Measurements from ENCODE around the gene PPA1. TPM values are rescaled to one million over a fixed set of nuclear protein-coding genes. Genes with fewer than 3 reads are reported as not detected.

The PPA1 gene
- total RNA-seq, 1 donor from 2014 or later = 119 TPM

DNA sequence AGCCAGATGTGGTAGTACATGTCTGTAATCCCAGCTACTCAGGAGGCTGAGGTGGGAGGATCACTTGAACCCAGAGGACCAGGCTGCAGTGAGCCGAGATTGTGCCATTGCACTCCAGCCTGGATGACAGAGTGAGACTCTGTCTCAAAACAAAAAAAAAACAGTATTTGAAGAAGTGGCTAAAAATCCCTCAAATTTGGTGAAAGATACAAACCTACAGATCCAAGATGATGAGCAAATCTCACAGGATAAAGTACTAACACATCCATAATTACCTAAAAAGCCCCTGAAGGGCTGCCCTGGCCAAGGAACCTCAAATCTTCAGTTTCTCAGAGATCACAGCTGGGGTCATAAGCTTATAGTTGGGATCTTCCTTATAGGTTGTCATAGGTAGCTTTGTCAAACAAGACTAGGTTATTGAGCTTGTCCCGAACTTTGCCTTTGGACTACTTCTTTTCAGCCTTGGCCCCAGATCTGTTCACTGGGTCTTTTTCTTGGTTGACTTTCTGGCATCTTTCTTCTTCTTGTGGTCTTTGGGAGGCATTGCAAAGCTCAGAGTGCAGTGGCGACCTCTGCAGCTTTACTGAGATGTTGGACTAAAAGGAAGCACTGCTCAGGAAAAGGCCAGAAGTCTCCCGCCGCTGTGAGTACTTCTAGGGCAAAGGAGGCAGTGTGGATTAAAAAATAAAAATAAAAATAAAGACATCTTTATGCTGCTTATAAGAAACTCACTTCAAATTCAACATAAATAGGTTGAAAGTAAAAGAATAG, 34.3 kb downstream of the PPA1 start:
- TF ChIP-seq, protein P1, sequence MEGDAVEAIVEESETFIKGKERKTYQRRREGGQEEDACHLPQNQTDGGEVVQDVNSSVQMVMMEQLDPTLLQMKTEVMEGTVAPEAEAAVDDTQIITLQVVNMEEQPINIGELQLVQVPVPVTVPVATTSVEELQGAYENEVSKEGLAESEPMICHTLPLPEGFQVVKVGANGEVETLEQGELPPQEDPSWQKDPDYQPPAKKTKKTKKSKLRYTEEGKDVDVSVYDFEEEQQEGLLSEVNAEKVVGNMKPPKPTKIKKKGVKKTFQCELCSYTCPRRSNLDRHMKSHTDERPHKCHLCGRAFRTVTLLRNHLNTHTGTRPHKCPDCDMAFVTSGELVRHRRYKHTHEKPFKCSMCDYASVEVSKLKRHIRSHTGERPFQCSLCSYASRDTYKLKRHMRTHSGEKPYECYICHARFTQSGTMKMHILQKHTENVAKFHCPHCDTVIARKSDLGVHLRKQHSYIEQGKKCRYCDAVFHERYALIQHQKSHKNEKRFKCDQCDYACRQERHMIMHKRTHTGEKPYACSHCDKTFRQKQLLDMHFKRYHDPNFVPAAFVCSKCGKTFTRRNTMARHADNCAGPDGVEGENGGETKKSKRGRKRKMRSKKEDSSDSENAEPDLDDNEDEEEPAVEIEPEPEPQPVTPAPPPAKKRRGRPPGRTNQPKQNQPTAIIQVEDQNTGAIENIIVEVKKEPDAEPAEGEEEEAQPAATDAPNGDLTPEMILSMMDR (IDR thresholded peaks at IDR 0.05; ENCODE audit: unreplicated experiment) = no peak
- H3K4me1 Mint-ChIP-seq (ENCODE audit: low read depth) = no peaks in the 10 kb centered on the region
- no peaks in the 10 kb centered on the region for H3K9me3 Mint-ChIP-seq (ENCODE audit: low read depth)
- H3K4me3 Mint-ChIP-seq (ENCODE audit: low read depth) = no peak overlapping the region
- no peaks in the 10 kb centered on the region for H3K27me3 Mint-ChIP-seq
- H3K27ac Mint-ChIP-seq = no peak overlapping the region
- no peak for DNase-seq (ENCODE audit: low spot score, unreplicated experiment)
- H3K36me3 Mint-ChIP-seq (ENCODE audit: insufficient read depth) = peaks cover 33% of the 10 kb centered on the region

DNA sequence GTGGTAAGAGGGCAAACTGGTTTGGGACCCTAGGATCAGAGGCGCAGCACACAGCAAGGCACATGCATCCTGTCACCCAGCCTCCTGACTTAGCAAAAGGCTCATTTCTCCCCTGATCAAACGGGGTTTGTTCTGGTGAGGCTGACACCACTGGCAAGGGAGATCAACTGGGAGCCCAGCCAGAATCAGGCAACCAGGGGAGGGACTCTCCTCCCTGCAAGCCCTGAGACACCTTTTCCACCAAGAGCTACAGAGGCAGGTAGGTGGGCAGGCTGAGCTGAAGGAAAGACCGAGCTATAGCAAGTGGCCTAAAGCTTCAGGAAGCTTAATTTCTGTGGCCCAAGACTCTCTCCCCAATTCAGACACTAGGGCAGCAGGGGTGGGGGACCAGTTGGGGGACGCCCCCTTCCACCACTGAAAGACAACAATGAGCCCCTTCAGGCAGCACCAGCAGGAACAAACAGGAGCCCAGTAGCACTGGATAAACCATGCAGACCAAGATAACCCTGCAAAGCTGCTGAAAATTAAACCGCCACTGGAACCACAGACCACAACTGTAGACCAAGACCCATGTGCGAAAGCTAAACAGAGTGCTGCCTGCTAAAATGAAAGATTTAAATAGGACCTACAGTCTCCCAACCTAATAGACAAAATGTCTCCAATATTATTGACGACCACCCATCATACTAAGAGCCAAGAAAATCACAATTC, 35.8 kb downstream of the PPA1 start:
- Mint-ChIP-seq H3K27ac (peak overlapping the region; percentile 67), H3K4me3 (ENCODE audit: low read depth) (no peak overlapping the region), H3K36me3 (ENCODE audit: insufficient read depth) (peaks cover 28% of the 10 kb centered on the region), H3K9me3 (ENCODE audit: low read depth) (no peaks in the 10 kb centered on the region), H3K27me3 (no peaks in the 10 kb centered on the region), H3K4me1 (ENCODE audit: low read depth) (peaks cover 3% of the 10 kb centered on the region)
- no peak for DNase-seq (ENCODE audit: low spot score, unreplicated experiment)
- TF ChIP-seq, protein P1 (IDR thresholded peaks at IDR 0.05; ENCODE audit: unreplicated experiment) = no peak

DNA sequence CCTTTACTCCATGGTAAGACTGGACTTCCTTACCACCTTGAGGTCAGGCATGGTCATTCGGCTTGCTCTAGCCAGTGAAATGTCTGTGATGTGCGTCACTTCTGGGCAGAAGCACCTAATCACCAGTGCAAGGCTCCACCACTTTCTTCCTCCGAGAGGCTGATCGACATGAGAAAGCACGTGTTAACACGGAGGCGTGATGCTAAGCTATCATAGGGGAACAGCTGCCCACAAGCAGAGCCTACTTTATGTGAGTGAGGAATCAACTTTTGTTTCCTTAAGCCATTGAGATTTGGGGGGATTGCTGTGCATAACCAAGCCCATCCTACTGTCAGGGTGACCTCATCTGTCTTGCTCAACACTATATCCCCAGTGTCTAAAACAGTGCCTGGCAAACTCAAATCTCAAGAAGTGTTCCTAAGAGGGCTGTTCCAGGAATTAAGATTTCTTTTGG, 39.8 kb downstream of the PPA1 start:
- Mint-ChIP-seq H3K4me3 (ENCODE audit: low read depth) (no peak overlapping the region), H3K9me3 (ENCODE audit: low read depth) (no peaks in the 10 kb centered on the region), H3K27me3 (no peaks in the 10 kb centered on the region), H3K4me1 (ENCODE audit: low read depth) (peaks cover 11% of the 10 kb centered on the region), H3K27ac (no peak overlapping the region), H3K36me3 (ENCODE audit: insufficient read depth) (peaks cover 8% of the 10 kb centered on the region)
- no peak for DNase-seq (ENCODE audit: low spot score, unreplicated experiment)
- TF ChIP-seq, protein P1 (IDR thresholded peaks at IDR 0.05; ENCODE audit: unreplicated experiment) = no peak

DNA sequence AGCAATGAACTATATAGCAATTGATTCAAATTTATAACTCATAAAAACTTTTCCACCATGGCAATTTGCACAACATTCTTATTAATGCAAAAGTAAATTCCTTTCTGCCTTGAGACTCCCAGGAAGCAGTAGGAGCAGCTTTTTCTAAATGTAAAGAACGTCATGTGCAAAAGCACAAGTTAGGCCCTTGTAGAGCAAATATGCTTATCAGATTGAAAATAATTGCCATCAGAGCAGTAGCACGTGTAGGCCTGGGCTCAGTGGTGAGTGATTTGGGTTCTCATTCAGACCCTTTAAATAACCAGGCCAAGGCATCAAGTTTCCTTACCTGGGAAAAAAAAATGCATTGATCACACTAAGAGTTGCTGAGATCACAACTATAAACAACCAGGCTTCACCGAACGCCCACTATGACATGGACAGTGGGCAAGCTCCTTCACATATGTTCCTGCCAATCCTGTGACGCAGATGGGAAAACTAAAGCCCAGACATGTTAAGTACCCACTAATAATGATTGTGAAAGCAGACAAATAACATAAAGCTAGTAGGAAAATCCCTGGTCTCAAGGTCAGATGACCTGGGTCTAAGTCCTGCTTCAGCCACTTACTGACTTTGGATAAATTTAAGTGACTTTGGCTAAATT, 40.8 kb downstream of the PPA1 start:
- TF ChIP-seq, protein P1 (IDR thresholded peaks at IDR 0.05; ENCODE audit: unreplicated experiment) = no peak
- no peak for DNase-seq (ENCODE audit: low spot score, unreplicated experiment)
- Mint-ChIP-seq H3K4me3 (ENCODE audit: low read depth) (no peak overlapping the region), H3K9me3 (ENCODE audit: low read depth) (no peaks in the 10 kb centered on the region), H3K36me3 (ENCODE audit: insufficient read depth) (peaks cover under 1% of the 10 kb centered on the region), H3K27me3 (no peaks in the 10 kb centered on the region), H3K4me1 (ENCODE audit: low read depth) (peaks cover 11% of the 10 kb centered on the region), H3K27ac (peak overlapping the region; percentile 90)

DNA sequence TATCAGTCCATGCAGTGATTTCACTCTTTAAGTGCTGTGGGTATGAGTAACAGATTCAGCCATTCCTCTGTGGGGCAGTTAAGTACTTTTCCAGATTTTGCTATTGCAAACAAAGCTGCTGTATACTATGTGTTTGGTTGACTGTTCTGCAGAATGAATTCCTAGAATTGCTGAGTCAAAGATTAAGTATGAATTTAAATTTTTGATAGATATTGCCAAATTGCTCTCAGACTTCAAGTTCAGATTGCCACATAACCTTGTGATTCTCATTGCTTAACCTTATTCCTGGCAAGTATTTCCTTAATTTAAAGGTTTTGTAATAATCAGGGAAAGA, 41.3 kb downstream of the PPA1 start:
- no peaks in the 10 kb centered on the region for H3K27me3 Mint-ChIP-seq
- no peaks in the 10 kb centered on the region for H3K36me3 Mint-ChIP-seq (ENCODE audit: insufficient read depth)
- H3K4me3 Mint-ChIP-seq (ENCODE audit: low read depth) = no peak overlapping the region
- DNase-seq (ENCODE audit: low spot score, unreplicated experiment) = no peak
- H3K4me1 Mint-ChIP-seq (ENCODE audit: low read depth) = peaks cover 11% of the 10 kb centered on the region
- TF ChIP-seq, protein P1 (IDR thresholded peaks at IDR 0.05; ENCODE audit: unreplicated experiment) = no peak
- H3K9me3 Mint-ChIP-seq (ENCODE audit: low read depth) = no peaks in the 10 kb centered on the region
- no peak overlapping the region for H3K27ac Mint-ChIP-seq
